Aortic smooth muscle cell (primary cell): ENCODE results near the gene GLYAT. TPM values are rescaled to one million over a fixed set of nuclear protein-coding genes. Genes with fewer than 3 reads are reported as not detected.

ENCODE experiments used
- total RNA-seq: library from RNA; depleted of rRNA; stranded (reverse); fragments of >200 nt; gene quantifications from 2 replicates; pipeline ENCODE4 v1.2.3, GENCODE V29; 2014

GLYAT gene, protein sequence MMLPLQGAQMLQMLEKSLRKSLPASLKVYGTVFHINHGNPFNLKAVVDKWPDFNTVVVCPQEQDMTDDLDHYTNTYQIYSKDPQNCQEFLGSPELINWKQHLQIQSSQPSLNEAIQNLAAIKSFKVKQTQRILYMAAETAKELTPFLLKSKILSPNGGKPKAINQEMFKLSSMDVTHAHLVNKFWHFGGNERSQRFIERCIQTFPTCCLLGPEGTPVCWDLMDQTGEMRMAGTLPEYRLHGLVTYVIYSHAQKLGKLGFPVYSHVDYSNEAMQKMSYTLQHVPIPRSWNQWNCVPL
- total RNA-seq: not detected in 2 replicates

GRCh38 chr11:58731819-58732218, at the start of gene GLYAT:
TSS of gene GLYAT (minus strand) at chr11:58731943. CDS start at chr11:58724496, 7,447 bp downstream.

Other genes with a start within 250 kb of the GLYAT start
- gene OR5B21, start 223.8 kb downstream of the GLYAT start, total RNA-seq: not detected in 2 replicates
- gene LPXN, start 156.1 kb downstream of the GLYAT start, total RNA-seq: 3.9 and 4.9 TPM in 2 replicates
- 47.2 and 48.9 TPM in 2 replicates for gene ZFP91, start 152.9 kb downstream of the GLYAT start, total RNA-seq
- 0.92 and 1.9 TPM in 2 replicates for gene CNTF, start 109.3 kb downstream of the GLYAT start, total RNA-seq
- 0.40 and 1.2 TPM in 2 replicates for gene GLYATL2, start 112.8 kb upstream of the GLYAT start, total RNA-seq
- 0.37 and 0.53 TPM in 2 replicates for gene GLYATL1, start 207.5 kb upstream of the GLYAT start, total RNA-seq